Panc1 (cell line): ENCODE measurements around the gene UBAC1. TPM values are rescaled to one million over a fixed set of nuclear protein-coding genes. Genes with fewer than 3 reads are reported as not detected.

ENCODE experiments used
- ATAC-seq: fragments of 200-7000 bp; cut with Tn5 transposase; 2 replicates; pipeline ENCODE4 v1.9.1; 2020; ENCODE audit warnings: mild to moderate bottlenecking, moderate library complexity
- BruUV-seq: library from RNA; stranded (reverse); fragments of 400-500 nt; replicated peaks from 2 replicates; lab custom pipeline; 2021; lab: Mats Ljungman, UMichigan
- CTCF ChIA-PET: fragments of 300-600 bp; sonication (Branson Sonifier 250); formaldehyde crosslinking; loops from one replicate; lab custom pipeline; 2022; ENCODE audit warnings: antibody characterized with exemption; lab: Charles Lee
- POLR2A ChIA-PET: fragments of 300-600 bp; sonication (Branson Sonifier 250); formaldehyde crosslinking; loops from one replicate; lab custom pipeline; 2022; ENCODE audit warnings: antibody characterized with exemption; lab: Charles Lee
- DNase-seq: peaks from one replicate; pipeline ENCODE4 v3.0.0-alpha.2; 2010; ENCODE audit warnings: low read depth, low spot score
- H3K27ac ChIP-seq: 2 replicates; pipeline ENCODE4 v1.5.1; 2011; ENCODE audit warnings: mild to moderate bottlenecking, low read length, inconsistent platforms
- H3K27me3 ChIP-seq: fragments of 200-500 bp; sonication (Bioruptor generic); 2 replicates; pipeline ENCODE4 v1.6.0; 2014; ENCODE audit warnings: low read length, inconsistent platforms; ENCODE audit not compliant: control insufficient read depth, insufficient read depth
- H3K36me3 ChIP-seq: fragments of 200-500 bp; sonication (Bioruptor generic); 2 replicates; pipeline ENCODE4 v1.5.1; 2014; ENCODE audit warnings: inconsistent platforms, mild to moderate bottlenecking, low read length, moderate library complexity; ENCODE audit not compliant: control insufficient read depth, insufficient read depth
- H3K4me1 ChIP-seq: 2 replicates; pipeline ENCODE4 v1.5.1; 2011; ENCODE audit warnings: inconsistent platforms, mild to moderate bottlenecking, low read length, moderate library complexity; ENCODE audit not compliant: control insufficient read depth, insufficient read depth
- H3K4me3 ChIP-seq, 2 experiments: 2 replicates each; pipeline ENCODE4 v1.5.1; 2011 to 2012; ENCODE audit warnings: low read depth in 2 of 2, low read length in 2 of 2, mild to moderate bottlenecking in 2 of 2, inconsistent platforms in 1 of 2, moderate library complexity in 1 of 2
- H3K9me3 ChIP-seq: fragments of 200-500 bp; sonication (Bioruptor generic); 2 replicates; pipeline ENCODE4 v1.5.1; 2014; ENCODE audit warnings: low read depth, mild to moderate bottlenecking, inconsistent platforms, low read length, moderate library complexity; ENCODE audit not compliant: control insufficient read depth, insufficient read depth
- CTCF ChIP-seq: fragments of 450-650 bp; IDR thresholded peaks from 2 replicates; pipeline ENCODE4 v1.5.1; 2017; ENCODE audit warnings: mild to moderate bottlenecking
- POLR2AphosphoS5 ChIP-seq: IDR thresholded peaks from 2 replicates; pipeline ENCODE4 v1.6.1; 2012; ENCODE audit warnings: mild to moderate bottlenecking, low read depth, low read length, moderate library complexity
- REST ChIP-seq, 2 experiments: IDR thresholded peaks; 2 replicates each; pipeline ENCODE4 v1.6.1; 2011 to 2012; ENCODE audit warnings: low read depth in 2 of 2, control low read depth in 1 of 2, low read length in 1 of 2, mild to moderate bottlenecking in 1 of 2, moderate library complexity in 1 of 2; ENCODE audit not compliant: insufficient read depth in 1 of 2
- SIN3A ChIP-seq: IDR thresholded peaks from 2 replicates; pipeline ENCODE4 v1.6.1; 2012; ENCODE audit warnings: low read depth, mild to moderate bottlenecking, low read length, moderate library complexity, borderline replicate concordance; ENCODE audit not compliant: insufficient read depth
- TCF7L2 ChIP-seq: IDR thresholded peaks from 2 replicates; pipeline ENCODE4 v1.6.1; 2011; ENCODE audit warnings: mild to moderate bottlenecking, low read depth, low read length, inconsistent platforms
- in situ Hi-C: cut with HindIII; loops from 2 replicates; pipeline ENCODE4 v1.10.0; 2016; ENCODE audit warnings: low sequenced_read_pairs, low pct_unique_long_range_greater_than_20kb
- intact Hi-C: fragments of 100-400 bp; cut with micrococcal nuclease; formaldehyde crosslinking; loops from one replicate; pipeline ENCODE4 v1.10.0; 2022; ENCODE audit not compliant: unreplicated experiment
- total RNA-seq: library from RNA; stranded (reverse); gene quantifications from one replicate; pipeline ENCODE4 v1.2.1, GENCODE V29; 2021; ENCODE audit not compliant: unreplicated experiment

Gene UBAC1
- total RNA-seq, 1 experiment from 2014 or later: 38.0 TPM

GRCh38 chr9:135930446-135931345 lies 30.5 kb downstream of the UBAC1 start:
- Histone ChIP-seq H3K27ac (no peak overlapping the region), H3K27me3 (no peaks in the 10 kb centered on the region), H3K9me3 (no peaks in the 10 kb centered on the region), H3K4me1 (peaks cover 11% of the 10 kb centered on the region), H3K4me3 (no peak overlapping the region), H3K36me3 (no peaks in the 10 kb centered on the region; the same call in 1 of the 2 replicates)
- no peak for TF ChIP-seq TCF7L2
- no peak for TF ChIP-seq SIN3A
- TF ChIP-seq CTCF: no peak
- no peak for TF ChIP-seq POLR2AphosphoS5
- no peak for TF ChIP-seq REST (IDR thresholded peaks at IDR 0.05; ENCODE audit: insufficient read depth in 1 of 2, low read depth in 2 of 2, low read length in 1 of 2)
- intact Hi-C loops: no loop called here
- no peak for DNase-seq
- ATAC-seq: no peak
- CTCF ChIA-PET: interaction anchor here (0.5 kb wide), 1 partner anchor 56 kb away, joined by 3 read pairs; no protein-coding TSS in a partner anchor
- in situ Hi-C loops: no loop called here
- BruUV-seq: no TSS peak
- POLR2A ChIA-PET: no interaction called here

GRCh38 chr9:135929656-135930445 lies 31.3 kb downstream of the UBAC1 start:
- H3K4me1 ChIP-seq: peaks cover 11% of the 10 kb centered on the region
- ChIA-PET CTCF (interaction anchor here (0.5 kb wide), 1 partner anchor 55 kb away, joined by 3 read pairs; no protein-coding TSS in a partner anchor), POLR2A (no interaction called here)
- ATAC-seq (no peak), DNase-seq (no peak)
- H3K4me3 ChIP-seq: no peak overlapping the region
- intact Hi-C loops: no loop called here
- no peak for TF ChIP-seq TCF7L2
- no peak for TF ChIP-seq POLR2AphosphoS5
- no peak for TF ChIP-seq SIN3A
- TF ChIP-seq CTCF: no peak
- no peak for TF ChIP-seq REST (IDR thresholded peaks at IDR 0.05; ENCODE audit: insufficient read depth in 1 of 2, low read depth in 2 of 2, low read length in 1 of 2)
- H3K27me3 ChIP-seq: no peaks in the 10 kb centered on the region
- in situ Hi-C loops: no loop called here
- no peaks in the 10 kb centered on the region; the same call in 1 of the 2 replicates for H3K36me3 ChIP-seq
- H3K9me3 ChIP-seq: no peaks in the 10 kb centered on the region
- BruUV-seq: no TSS peak
- H3K27ac ChIP-seq: no peak overlapping the region
